HG03196 (cell line): ENCODE data around the gene EPS8L3.
"Not testable (repeated sequence)": the region's sequence is repeated elsewhere in the genome, so short reads cannot be mapped to it uniquely, and the experiment has no call there.

Experiments
- ATAC-seq: cut with Tn5 transposase; IDR thresholded peaks from one replicate; pipeline ENCODE4 v1.9.1; 2021; ENCODE audit not compliant: unreplicated experiment

The EPS8L3 gene, protein sequence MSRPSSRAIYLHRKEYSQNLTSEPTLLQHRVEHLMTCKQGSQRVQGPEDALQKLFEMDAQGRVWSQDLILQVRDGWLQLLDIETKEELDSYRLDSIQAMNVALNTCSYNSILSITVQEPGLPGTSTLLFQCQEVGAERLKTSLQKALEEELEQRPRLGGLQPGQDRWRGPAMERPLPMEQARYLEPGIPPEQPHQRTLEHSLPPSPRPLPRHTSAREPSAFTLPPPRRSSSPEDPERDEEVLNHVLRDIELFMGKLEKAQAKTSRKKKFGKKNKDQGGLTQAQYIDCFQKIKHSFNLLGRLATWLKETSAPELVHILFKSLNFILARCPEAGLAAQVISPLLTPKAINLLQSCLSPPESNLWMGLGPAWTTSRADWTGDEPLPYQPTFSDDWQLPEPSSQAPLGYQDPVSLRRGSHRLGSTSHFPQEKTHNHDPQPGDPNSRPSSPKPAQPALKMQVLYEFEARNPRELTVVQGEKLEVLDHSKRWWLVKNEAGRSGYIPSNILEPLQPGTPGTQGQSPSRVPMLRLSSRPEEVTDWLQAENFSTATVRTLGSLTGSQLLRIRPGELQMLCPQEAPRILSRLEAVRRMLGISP

DNA sequence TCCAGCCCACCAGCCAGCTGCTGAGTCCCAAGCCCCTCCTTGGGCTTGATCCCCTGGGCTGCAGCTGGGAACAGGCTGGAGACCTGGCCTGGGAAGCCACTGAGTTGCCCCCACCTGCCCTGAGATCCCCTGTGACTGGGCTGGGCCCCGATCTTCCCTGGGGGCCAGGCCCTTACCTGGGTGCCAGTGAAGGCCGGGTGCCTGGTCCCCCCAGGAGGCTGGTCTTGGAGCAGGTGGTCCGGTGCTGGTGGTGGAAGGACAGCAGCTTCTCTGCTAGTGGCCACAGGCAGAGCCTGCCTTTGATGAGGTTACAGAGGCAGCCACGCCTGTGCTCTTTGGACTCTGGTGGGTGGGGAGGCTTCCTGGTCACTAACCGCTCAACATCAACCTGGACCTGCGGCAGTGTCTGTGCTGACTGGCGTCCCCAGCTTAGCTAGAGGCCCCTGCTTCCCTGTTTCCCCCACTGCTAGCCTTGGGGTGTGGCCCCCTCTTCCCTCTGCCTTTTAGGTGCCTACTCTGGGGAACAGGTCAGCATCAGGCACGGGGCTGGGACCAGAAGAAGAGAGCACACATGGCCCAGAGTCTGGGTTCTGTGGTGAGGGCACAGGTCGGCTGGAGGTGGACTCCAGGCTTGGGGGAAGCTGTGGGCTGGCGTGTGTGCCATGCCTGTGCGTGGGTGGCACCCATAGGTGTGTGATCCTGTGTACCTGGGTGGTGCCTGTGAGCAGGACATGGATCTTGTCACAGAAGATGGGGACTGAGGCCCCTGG is at the start of gene EPS8L3:
TSS of gene EPS8L3 (minus strand) at position 278 of the 770 bp plus-strand sequence. CDS start 2,174 bp downstream, outside the sequence.
- no peak for ATAC-seq

DNA sequence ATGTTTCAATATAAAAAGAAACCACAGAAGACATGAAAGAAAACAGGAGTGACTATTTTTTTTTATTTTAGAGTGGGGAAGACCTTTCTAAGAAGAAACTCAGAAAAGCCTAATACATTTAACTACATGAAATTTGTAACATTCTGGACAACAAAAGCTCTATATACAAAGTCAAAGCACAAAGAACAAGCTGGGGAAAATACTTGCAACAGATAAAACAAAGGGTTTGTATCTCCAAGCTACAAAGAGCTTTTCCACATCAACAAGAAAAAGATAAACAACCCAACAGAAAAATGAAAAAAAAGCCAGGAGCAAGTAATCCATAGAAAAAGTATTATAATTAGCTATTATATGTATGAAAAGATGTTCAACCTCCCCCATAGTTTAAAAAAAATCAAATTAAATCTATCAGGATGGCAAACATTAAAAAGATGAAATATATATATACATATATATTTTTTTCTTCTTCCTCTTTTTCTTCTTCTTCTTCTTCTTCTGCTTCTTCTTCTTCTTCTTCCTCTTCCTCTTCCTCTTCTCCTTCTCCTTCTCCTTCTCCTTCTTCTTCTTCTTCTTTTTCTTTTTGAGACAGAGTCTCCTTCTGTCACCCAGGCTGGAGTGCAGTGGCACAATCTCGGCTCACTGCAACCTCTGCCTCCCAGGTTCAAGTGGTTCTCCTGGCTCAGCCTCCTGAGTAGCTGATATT is 49.1 kb upstream of the EPS8L3 start:
- ATAC-seq = no peak

DNA sequence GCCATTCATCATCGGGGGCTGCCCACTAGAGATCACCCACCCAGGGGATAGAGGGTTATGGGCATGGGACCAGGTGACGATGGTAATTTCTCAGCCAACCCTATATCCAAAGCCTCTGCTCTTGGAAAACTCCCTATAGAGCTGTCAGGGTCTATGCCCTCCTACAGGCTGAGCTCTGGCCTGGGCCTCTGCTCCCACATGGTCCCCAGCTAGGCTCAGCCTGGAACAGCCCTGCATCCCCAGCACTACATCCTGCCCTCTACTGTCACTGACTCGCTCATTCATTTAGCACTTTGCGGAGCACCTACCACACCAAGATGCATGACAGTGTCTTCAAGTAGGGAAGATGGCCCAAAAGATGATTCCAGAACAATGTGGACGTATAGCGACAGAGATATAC is 45.0 kb upstream of the EPS8L3 start:
- ATAC-seq = no peak

DNA sequence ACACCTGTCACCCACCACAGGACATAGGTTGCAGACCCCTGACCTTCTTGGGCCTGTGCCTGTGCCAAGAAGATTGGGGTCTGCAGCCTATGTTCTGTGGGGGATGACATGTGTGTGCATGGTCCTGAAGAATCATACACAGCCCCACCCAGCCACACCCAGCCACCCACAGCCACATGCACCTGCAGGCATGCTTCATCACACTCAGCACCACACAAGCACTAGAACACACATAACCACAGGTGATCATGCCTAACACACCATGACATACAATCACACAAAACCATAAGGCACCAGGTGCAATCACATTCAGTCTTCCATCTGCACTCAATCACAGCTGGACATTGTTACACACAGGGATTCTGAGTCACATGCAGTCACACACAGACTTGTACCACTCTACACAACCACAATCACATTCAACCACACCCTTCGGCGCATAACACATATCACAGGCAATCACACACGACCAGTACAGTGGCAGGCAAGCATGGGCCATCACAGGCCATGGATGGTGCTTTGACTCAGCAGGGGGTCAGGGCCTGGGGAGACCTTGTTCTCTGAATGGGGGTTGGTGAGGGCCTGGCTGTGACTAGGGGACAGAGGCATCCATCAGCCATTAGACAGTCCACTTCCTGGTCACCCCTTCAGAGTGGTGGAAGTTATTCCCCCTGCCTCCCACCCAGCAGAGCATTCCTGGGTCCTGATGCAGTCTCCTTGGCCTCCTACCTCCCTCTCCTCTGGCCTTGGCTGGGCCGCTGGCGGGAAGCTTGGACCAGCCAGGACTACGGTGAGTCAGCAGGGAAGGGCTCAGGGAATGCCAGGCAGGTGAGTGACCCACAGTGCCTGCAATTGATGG is 44.3 kb upstream of the EPS8L3 start:
- no peak for ATAC-seq

DNA sequence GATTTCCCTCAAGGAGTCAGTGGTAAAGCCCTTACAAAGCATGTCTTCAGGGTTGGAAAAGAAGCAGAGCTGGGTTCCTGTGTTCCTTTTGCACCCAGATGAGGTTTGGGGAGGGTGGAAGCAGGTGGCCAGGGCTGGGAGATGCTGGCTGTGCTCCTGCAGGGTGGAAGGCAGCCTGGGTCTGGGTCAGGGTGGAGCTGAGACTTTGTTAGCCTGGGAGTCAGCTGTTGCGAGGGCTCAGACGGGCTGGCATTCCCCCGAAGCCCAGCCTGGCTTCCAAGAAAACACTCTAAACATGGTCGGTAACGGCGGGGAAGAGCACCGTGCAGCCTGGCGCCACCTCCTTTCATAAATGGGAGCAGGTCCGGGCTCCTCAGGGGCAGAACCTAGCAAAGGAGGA is 43.7 kb upstream of the EPS8L3 start:
- ATAC-seq = no peak

DNA sequence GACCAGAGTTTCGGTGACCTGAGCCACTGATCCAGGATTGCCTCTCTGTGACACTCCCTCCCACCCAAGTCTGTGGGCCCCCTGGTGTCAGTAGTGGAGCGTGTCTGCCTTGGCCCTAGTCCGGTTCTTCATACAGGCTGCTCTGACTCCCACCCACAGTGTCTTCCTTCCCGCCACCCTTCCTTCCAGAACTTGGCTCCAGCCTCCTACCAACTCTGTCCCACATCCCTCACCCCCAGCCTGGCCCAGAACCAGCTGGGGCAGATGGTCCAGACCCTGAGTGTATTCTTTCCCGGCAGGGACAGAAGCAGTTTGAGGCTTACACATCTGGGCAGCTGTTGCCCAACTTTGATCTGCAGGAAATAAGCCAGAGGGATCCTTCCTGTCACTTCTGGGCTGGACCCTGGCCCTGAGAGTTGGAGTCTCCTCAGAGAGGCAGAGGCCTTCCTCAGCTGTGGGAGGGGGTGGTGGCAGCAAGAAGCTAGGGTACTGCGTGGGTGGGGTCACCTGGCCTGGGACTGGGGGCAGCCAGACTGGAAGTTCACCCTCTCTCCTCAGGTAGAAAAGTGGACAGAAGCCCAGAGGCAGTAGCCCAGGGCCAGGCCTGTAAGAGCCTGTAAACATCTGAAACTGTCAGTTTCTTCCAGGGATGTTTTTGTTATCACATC is 43.1 kb upstream of the EPS8L3 start:
- ATAC-seq = no peak

DNA sequence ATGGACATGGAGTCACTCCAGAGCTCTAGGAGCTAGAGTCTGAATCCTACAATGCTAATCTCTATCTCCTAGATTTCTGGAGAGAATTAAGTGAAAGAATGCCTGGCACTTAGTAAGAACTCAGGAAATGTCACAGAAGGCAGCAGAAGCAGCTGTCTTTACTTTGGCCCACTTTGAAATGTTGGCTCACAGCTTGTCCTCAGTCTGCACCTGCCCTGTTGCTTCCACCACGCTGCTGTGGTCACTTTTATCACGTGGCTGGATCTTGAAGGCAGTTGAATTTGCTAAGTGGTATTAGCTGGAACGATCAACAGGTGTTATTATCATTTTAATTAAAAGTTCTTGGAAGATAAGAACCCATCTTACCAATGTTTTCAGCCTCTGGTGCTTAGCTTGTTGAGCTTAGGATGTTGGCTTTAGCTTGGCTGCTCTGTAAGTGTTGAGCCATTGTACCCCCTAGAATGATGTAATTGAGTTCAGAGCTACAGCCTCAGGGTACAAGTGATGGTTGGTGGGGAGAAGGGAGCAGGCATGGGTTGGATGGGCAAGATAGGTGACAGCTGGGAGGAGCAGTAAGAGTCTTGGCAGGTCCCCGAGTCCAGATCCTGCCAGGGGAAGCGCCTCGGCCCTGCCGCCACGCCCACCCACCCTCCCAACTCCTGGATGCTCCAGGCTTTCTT is 41.9 kb upstream of the EPS8L3 start:
- ATAC-seq = no peak

DNA sequence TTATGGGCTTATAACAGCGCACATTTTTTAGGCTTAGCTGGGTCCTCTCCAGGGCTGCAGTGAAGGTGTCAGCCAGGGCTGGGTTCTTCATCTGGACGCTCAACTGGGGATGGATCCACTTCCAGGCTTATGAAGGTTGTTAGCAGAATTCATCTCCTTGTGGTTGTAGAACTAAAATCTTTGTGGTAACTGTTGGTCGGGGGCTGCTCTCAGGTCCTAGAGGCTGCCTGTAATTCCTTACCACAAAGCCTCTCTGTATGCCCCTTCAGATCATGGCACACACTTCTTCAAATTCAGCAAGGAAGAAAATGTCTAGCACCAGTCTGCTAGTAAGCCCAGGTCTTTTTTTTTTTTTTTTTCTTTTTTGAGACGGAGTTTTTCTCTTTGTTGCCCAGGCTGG is 40.9 kb upstream of the EPS8L3 start:
- no peak for ATAC-seq

DNA sequence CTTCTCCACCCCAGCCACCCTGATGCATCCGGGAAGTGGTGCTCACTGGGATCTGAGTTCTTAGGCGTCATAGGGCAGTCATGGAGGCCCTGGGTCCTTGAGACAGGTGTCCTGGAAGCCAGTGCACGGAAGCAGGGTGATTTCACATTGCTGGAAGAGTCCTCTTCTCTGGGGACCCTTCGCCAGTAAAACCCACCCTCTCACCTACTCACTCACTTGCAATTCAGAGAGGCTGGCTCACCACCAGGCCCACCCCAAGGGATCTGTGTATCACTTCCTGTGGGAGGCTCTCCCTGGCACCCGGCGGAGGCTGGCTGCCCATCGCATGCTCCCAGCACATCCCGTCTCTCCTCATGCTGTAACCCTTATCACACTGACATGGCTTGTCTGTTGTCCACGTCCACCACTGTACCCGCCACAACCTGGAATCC is 40.2 kb upstream of the EPS8L3 start:
- ATAC-seq = no peak

DNA sequence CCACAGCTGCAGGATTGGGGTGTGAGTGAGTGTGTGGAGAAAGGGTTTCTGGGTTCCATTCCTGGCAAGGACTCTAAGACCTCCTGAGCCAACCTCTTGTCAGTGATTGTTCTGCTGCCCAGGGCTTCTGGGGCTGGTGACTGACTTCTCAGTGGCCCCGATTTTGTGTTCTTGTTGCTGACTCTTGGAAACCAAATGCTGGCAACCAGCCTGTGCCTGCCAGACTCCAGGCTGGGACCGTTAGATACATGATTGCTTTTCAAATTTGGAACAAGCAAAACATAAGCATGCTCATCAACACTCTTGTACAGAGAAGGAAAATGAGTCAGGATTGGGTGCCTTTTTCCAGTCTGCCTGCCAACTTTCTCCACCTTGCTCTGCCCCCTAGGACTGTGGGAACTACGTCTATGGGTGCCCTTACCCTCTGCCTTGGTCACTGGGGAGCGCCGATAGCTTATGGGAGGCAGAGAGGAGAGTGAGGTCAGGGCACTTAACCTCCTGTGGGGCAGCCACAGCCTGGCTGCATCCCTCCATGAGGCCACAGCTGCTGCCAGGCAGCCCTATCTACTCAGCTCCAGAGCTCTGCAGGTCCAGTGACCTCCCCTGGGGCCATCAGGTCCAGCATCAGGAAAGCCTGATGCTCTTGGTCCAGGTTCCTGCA is 39.3 kb upstream of the EPS8L3 start:
- ATAC-seq = no peak

DNA sequence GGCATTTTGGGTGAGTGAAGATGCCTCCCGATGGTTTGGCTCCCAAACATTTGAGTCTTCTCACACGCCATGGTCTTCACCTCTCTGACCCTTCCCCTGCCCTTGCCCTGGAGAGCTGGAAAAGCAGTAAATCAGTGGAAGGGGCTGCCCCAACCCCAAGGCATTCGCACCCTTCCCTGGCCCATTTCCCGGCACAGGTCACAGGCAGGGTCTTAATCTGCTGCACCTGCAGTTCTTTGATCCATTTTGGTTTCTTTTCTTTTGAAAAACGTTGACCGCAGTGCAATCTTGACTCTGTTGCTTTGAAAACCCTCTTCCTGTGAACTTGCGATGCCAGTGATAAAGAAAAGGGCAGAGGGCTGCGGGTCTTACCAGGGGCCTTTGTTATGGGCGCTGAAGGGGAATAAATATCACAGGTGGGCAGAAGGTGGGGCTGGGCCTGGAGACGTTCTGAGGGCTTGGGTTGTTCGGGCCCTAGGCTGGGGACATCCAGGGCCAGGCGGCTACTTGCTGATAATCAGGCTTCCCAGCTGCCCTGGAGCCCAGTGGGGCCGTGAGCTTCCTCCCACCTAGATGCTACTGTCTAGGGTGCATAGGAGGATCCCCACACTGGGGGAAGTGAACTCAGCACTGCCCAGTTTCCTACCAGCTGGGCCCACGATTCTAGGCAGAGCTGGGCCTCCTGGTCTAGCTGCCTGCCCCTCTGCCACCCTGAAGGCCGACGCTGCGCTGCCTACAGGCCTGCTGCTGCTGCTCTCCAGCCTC is 38.6 kb upstream of the EPS8L3 start:
- no peak for ATAC-seq

DNA sequence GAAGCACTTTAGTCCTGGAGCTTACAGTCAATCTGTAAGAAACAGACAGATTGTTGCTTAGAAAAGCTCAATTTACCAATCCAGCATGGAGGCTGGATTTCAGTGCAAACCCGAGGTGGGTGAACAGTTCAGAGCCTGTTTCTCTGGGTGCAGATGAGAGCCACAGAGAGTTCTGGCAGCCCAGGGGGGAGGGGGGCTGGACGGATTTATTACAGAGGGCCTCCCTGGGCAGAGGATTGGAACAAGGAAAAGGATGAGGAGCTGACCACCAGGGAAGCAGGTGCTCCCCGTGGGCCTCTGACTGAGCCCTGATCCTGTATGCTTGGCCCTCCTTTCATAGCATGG is 38.0 kb upstream of the EPS8L3 start:
- no peak for ATAC-seq

DNA sequence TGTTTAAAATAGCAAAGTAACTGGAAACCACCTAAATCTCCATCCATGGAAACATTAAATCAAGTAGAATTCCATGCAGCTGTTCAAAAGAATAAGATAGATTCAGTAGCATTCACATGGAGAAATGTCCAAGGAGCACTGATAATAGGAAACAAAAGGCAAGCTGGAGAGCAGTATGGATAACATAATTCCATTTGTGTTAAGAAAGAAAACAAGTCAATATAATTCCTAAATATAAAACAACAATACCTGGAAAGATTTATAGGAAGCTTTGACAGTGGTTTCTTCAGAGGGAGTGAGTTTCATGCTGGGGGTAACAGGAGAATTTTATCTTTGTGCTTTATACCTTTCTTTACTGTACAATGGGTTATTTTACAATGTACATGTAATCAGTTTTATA is 36.6 kb upstream of the EPS8L3 start:
- no peak for ATAC-seq

DNA sequence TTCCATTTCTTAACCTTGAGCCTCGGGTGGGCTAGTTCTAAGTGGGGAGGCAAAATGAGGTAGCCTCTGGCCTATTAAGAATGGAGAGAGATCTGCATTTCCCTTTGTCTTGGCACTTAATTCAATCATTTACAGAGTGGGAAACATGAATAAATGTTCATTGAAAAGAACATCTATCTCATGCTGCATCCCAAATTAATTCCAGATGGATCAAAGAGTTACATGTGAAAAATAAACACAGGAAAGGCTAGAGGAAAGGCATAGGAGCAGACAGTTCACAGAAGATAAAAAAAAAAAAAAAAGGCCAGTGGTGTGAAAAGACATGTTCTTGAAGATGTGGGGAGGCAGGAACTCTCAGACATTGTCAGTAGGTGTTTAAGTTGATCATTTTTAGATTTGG is 35.7 kb upstream of the EPS8L3 start:
- ATAC-seq = no peak

DNA sequence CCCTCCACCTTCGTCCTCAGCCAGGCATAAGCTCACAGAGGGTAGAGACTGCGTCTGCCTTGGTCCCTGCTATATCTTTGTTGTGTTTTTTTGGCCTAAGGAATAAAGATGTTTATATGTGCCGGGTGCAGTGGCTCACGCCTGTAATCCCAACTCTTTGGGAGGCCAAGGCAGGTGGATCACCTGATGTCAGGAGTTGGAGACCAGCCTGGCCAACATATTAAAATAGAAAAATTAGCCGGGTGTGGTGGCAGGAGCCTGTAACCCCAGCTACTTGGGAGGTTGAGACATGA is 33.5 kb upstream of the EPS8L3 start:
- not testable (repeated sequence) for ATAC-seq

DNA sequence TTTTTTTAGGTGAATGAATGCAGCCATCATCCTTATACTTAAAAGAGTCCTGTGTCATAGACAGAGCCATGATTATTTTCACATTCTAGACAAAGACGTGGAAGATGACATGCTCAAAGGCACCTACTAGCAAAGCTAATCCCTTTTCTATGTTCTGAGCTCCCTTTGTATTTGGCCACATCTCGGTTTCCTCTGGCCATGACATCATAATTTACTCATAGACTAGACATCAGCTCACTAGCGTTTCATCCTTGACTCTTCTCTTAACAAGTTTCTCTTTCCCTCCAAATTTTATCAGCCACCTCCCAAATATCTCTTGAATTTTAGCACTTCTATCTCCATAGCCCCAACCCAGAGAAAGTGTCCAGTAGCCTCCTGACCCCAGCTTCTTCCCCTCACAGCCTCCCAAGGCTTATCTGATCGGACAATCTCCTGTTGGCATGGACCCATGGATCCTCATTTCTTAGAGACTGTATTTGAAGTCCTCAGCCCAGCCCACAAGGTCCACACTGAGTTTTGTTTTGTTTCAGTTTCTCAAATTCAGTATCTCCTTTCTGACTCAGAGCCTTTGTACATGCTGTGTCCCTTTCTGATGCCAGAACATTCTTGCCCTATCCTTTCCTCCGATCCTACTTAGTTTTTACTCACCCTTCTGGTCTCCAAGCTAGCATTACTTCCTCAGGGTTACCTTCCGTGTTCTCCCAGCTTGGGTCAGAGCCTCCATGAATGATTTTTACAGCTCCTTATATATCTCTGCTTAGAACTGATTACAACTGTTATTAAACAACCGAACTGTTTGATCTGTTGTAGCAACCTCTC is 33.0 kb upstream of the EPS8L3 start:
- no peak for ATAC-seq

DNA sequence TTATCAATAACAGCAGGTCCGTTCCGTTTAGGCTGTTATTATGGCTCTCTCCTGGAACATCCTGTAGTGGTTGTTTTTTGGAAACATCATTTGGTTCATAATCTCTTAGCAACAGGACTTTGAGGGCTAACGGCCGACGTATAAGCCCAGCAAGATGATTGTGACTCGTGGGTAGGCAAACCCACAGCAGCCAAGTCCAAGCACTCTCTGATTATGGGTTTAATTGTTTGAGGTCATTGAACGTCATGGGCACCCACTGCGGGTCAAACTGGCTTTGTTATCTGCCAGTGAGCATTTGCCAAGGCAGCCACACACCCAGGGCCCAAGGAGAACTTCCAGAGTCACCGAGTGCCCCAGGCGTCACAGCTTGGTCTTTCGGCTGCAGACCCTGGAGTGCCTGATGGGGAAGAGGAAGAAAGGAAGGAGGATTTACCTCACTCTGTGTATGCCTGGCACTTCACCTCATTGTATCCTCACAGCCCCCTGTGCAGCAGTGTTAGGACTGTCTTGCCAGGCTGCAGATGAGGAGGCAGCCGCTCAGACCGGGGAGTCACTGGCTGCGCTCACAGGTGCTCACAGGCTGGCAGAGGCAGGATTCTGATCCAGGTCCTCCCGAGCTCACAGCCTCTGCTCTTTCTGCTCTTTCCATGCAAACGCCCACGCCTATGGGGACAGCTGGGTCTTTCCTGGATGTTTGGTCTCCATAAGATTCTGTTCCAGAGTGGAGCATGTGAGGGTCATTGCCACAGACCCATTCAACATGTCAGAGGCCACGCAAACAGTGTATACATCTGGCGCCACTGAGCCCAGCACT is 30.8 kb upstream of the EPS8L3 start:
- no peak for ATAC-seq
